Left ventricle myocardium superior (tissue), 1 donor: Measurements from ENCODE around the gene TMEM131L. TPM values are rescaled to one million over a fixed set of nuclear protein-coding genes. Genes with fewer than 3 reads are reported as not detected.
"Not testable (repeated sequence)": the region's sequence is repeated elsewhere in the genome, so short reads cannot be mapped to it uniquely, and the experiment has no call there.

Experiments used
- ATAC-seq: fragments of 200-7000 bp; cut with Tn5 transposase; one replicate; pipeline ENCODE4 v1.9.1; 2020; ENCODE audit warnings: mild to moderate bottlenecking, moderate library complexity
- DNase-seq: peaks from one replicate; pipeline ENCODE4 v3.0.0-alpha.2; 2020
- intact Hi-C: fragments of 100-400 bp; cut with micrococcal nuclease; formaldehyde crosslinking; loops from one replicate; pipeline ENCODE4 v1.11.0; 2022
- total RNA-seq: library from RNA; stranded (reverse); fragmentation: NEBNext Ultra II Directional; extraction: Animal tissue kit (Norgen Biotek cat#: 25700); gene quantifications from one replicate; pipeline ENCODE4 v1.2.1, GENCODE V29; 2021
- donor health status: DM: no; HTN: yes; CAD: no; lungs with severe emphysema.

TMEM131L gene
- total RNA-seq, 1 donor from 2014 or later, result 16.8 TPM

GRCh38 chr4:153531976-153532626 is 65.9 kb downstream of the TMEM131L start:
- intact Hi-C loops, result no loop called here
- DNase-seq (no peak), ATAC-seq (no peak)

- no peak for ATAC-seq
- intact Hi-C loops, result no loop called here
- no peak for DNase-seq
These were observed 66.5 kb downstream of the TMEM131L start for GRCh38 chr4:153532636-153533035.

GRCh38 chr4:153533387-153533786 is 67.2 kb downstream of the TMEM131L start:
- ATAC-seq (no peak), DNase-seq (no peak)
- intact Hi-C loops, result no loop called here

- ATAC-seq (no peak), DNase-seq (no peak)
- intact Hi-C loops, result no loop called here
These were observed 68.9 kb downstream of the TMEM131L start for GRCh38 chr4:153534792-153535629.

GRCh38 chr4:153535772-153536513 is 69.8 kb downstream of the TMEM131L start:
- DNase-seq (no peak), ATAC-seq (no peak)
- intact Hi-C loops, result no loop called here

GRCh38 chr4:153537493-153537960 is 71.4 kb downstream of the TMEM131L start:
- no peak for DNase-seq
- no peak for ATAC-seq
- intact Hi-C loops, result no loop called here

GRCh38 chr4:153538487-153539357 is 72.6 kb downstream of the TMEM131L start:
- peak; percentile 58 for ATAC-seq
- intact Hi-C loops, result no loop called here
- peak; percentile 47 for DNase-seq

GRCh38 chr4:153539422-153539821 is 73.3 kb downstream of the TMEM131L start:
- peak; percentile 52 for ATAC-seq
- intact Hi-C loops, result no loop called here

GRCh38 chr4:153541456-153542096 is 75.4 kb downstream of the TMEM131L start:
- ATAC-seq, result no peak
- no peak for DNase-seq
- intact Hi-C loops, result no loop called here

More at GRCh38 chr4:153539422-153539821, 73.3 kb downstream of the TMEM131L start:
- no peak for DNase-seq

GRCh38 chr4:153542131-153542530 is 76.0 kb downstream of the TMEM131L start:
- DNase-seq, result no peak
- ATAC-seq, result no peak
- intact Hi-C loops, result no loop called here

GRCh38 chr4:153542834-153543233 is 76.7 kb downstream of the TMEM131L start:
- intact Hi-C loops, result no loop called here
- ATAC-seq (no peak), DNase-seq (no peak)

- peak; percentile 7 for ATAC-seq
- no peak for DNase-seq
- intact Hi-C loops, result no loop called here
These were observed 77.2 kb downstream of the TMEM131L start for GRCh38 chr4:153543351-153543750.

- intact Hi-C loops, result no loop called here
- ATAC-seq, result no peak
- no peak for DNase-seq
These were observed 79.7 kb downstream of the TMEM131L start for GRCh38 chr4:153545822-153546221.

- no peak for DNase-seq
- intact Hi-C loops, result no loop called here
- ATAC-seq, result no peak
These were observed 80.1 kb downstream of the TMEM131L start for GRCh38 chr4:153546280-153546679.

- ATAC-seq, result no peak
- no peak for DNase-seq
- intact Hi-C loops, result no loop called here
These were observed 81.4 kb downstream of the TMEM131L start for GRCh38 chr4:153547520-153547919.

- intact Hi-C loops, ATAC-seq: not testable (repeated sequence)
These were observed 82.7 kb downstream of the TMEM131L start for GRCh38 chr4:153548907-153549306.

GRCh38 chr4:153549405-153549804 is 83.2 kb downstream of the TMEM131L start:
- intact Hi-C loops, result no loop called here
- no peak for DNase-seq
- no peak for ATAC-seq

More at GRCh38 chr4:153548907-153549306, 82.7 kb downstream of the TMEM131L start:
- DNase-seq, result not testable (repeated sequence)

- ATAC-seq, result peak; percentile 21
- DNase-seq, result no peak
- intact Hi-C loops, result no loop called here
These were observed 87.1 kb downstream of the TMEM131L start for GRCh38 chr4:153553155-153553818.
